Mammary epithelial cell (primary cell): ENCODE results near the gene FOXN3.

ENCODE experiments used
- EZH2 ChIP-seq: IDR thresholded peaks from 2 replicates; pipeline ENCODE4 v1.6.1; 2012; ENCODE audit warnings: low read length, inconsistent platforms, borderline replicate concordance
- TF ChIP-seq, protein P1 (sequence below), 2 donors: IDR thresholded peaks in 1 of 2; conservative IDR thresholded peaks in 1 of 2; 2 replicates each; pipeline ENCODE4 v1.5.1; 2011 to 2012; ENCODE audit warnings: inconsistent platforms in 2 of 2, low read length in 2 of 2, mild to moderate bottlenecking in 2 of 2, control low read depth in 1 of 2, low read depth in 1 of 2; ENCODE audit not compliant: insufficient read depth in 1 of 2; ENCODE audit errors: extremely low read depth in 1 of 2

- TF ChIP-seq, protein P1, sequence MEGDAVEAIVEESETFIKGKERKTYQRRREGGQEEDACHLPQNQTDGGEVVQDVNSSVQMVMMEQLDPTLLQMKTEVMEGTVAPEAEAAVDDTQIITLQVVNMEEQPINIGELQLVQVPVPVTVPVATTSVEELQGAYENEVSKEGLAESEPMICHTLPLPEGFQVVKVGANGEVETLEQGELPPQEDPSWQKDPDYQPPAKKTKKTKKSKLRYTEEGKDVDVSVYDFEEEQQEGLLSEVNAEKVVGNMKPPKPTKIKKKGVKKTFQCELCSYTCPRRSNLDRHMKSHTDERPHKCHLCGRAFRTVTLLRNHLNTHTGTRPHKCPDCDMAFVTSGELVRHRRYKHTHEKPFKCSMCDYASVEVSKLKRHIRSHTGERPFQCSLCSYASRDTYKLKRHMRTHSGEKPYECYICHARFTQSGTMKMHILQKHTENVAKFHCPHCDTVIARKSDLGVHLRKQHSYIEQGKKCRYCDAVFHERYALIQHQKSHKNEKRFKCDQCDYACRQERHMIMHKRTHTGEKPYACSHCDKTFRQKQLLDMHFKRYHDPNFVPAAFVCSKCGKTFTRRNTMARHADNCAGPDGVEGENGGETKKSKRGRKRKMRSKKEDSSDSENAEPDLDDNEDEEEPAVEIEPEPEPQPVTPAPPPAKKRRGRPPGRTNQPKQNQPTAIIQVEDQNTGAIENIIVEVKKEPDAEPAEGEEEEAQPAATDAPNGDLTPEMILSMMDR (conservative IDR thresholded peaks at IDR 0.05 in 1 of 2, IDR thresholded peaks at IDR 0.05 in 1 of 2; ENCODE audit: extremely low read depth in 1 of 2, insufficient read depth in 1 of 2, low read depth in 1 of 2, low read length in 2 of 2), result no peak
- TF ChIP-seq EZH2, result no peak
Measured at GRCh38 chr14:89201645-89202044, 215.4 kb downstream of the FOXN3 start.
